OCI-M2 (cell line): ENCODE results near the gene TP53RK.

Experiments
- DNase-seq: peaks from one replicate; lab custom pipeline; 2025; ENCODE audit not compliant: unreplicated experiment; lab: John Stamatoyannopoulos, UW

Gene TP53RK

GRCh38 chr20:46666306-46666705 is 22.9 kb downstream of the TP53RK start:
- DNase-seq, result no peak

DNA sequence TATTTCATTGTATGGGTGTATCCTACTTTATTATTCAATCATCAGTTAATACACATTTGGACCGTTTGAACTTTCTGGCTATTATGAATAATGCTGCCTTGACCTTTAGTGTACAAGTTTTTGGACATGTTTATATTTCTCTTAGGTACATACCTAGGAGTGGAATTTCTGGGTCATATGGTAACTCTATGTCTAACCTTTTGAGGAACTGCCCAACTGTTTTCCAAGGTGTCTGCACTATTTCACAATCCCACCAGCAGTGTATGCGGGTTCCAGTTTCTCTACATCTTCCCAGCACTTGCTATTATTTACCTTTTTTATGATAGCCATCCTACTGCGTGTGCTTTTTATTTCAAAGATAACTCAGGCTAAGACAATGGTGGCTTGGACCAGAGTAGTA is 23.6 kb downstream of the TP53RK start:
- no peak for DNase-seq

GRCh38 chr20:46663531-46663930 is 25.7 kb downstream of the TP53RK start:
- no peak for DNase-seq

- no peak for DNase-seq
These were observed 27.6 kb downstream of the TP53RK start for GRCh38 chr20:46661659-46662058.

GRCh38 chr20:46660487-46660886 is 28.8 kb downstream of the TP53RK start:
- no peak for DNase-seq

- no peak for DNase-seq
These were observed 31.6 kb downstream of the TP53RK start for GRCh38 chr20:46657618-46658017.

GRCh38 chr20:46657137-46657536 is 32.1 kb downstream of the TP53RK start:
- no peak for DNase-seq

DNA sequence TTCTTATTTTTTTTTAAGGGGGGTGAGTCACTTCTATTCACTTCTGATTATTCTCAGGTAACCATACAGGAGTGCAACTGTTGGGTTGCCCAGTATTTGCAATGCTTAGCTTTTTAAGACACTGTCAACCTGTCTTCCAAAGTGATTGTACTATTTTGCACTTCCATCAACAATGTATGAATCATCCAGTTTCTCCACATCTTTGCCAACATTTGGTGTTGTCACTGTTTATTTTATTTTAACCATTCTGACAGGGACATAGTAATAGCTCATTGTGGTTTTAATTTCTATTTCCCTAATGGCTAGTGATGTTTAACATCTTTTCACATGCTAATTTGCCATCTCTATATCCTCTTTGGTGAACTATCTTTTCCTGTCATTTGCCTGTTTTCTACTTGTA is 36.5 kb downstream of the TP53RK start:
- no peak for DNase-seq

GRCh38 chr20:46651091-46651962 is 37.9 kb downstream of the TP53RK start, which contains the start of gene SLC13A3:
Gene SLC13A3, minus strand, starts transcription at chr20:46651459. Its CDS starts 38 bp downstream, at chr20:46651421.
- no peak for DNase-seq

GRCh38 chr20:46650575-46651090 is 38.6 kb downstream of the TP53RK start:
- DNase-seq, result no peak

DNA sequence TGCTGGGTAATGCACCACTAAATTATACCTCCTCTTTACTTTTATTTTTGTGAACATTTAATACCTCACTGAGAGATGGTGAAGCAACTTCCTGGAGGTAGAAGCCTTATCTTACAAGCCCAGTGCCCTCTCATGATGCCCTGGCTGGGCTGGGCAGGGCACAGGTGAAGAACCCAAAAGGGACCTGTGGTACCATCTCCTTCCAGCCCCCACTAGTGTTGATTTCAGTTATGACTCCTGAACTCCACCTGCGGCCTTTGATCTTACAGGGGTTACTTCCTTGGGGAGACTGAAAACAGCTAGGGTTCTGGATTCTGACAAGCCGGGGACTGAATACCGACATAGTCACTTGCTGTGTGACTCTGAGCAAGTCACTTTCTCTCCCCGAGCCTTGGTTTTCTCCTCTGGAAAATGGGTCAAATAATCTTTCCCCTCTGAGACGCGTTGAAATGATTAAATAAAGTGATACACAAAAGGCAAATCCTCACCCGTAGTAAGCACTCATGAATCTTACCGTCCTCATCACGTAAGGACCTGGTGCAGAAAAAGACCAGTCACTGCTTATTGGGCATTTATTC is 39.2 kb downstream of the TP53RK start:
- DNase-seq, result no peak

DNA sequence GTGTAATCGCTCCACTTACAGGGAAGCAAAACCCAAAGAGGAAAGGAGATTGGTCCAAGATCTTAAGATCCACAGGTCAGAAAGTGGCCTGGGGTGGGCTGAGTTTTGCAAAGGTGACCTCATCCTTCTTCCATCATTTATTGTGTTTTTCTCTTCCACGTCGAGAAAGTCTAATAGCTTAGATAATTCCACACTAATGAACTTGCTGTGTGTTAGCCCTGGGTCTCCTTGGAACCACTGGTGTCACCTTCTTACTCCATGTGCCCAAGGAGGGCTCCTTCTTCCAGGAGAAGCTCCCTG is 39.6 kb downstream of the TP53RK start:
- DNase-seq, result no peak

DNA sequence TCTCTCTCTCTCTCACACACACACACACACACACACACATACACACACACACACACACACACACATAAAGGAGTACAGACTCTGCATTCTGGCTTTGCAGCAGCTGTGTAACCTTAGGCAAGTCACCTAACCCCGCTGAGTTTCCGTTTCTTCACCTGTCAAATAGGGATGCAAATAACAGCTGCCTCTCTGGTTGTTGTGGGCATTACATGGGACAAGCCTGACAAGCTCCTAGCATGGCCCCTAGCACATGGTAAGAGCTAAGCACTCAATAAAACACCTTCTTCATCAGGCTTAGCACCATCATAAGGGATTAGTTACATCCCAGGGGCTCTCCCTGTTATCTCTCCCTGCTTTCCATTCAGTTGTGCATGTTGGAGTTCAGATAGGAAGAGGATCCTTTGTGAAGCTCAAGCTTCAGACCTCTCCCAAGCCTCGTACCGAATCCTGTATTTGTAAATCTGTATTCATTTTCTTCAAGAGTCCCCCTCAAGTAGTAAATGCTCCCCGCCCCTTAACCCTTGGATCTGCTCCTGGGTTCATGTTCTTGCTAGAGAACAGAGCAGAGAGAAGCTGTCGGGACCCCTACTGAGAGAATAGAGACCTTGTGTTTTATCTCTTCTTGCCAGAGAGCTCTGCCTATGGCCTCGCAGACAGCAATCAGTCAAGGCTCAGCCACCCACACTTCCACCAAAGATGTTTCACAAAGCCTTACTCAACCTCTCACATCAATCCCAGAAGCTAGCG is 40.2 kb downstream of the TP53RK start:
- peak; percentile 26 for DNase-seq

DNA sequence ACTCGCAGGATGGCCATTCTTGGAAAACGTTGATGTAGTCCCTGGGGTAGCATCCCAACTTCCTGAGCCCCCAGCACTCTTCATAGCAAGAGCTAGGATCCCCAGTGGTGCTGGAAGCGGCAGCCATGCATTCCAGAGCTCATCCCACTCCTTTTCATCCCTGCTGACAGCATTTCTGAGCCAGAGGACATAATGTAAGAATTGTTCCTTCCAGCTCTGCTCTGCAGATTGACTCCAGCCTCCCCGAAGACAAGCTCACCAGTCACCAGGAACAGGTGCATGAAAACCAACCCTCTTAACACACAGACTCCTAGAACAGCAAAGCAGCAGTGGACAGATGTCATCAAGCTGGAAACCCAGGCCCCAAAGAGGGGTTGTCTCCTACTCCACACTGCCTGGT is 41.8 kb downstream of the TP53RK start:
- no peak for DNase-seq

DNA sequence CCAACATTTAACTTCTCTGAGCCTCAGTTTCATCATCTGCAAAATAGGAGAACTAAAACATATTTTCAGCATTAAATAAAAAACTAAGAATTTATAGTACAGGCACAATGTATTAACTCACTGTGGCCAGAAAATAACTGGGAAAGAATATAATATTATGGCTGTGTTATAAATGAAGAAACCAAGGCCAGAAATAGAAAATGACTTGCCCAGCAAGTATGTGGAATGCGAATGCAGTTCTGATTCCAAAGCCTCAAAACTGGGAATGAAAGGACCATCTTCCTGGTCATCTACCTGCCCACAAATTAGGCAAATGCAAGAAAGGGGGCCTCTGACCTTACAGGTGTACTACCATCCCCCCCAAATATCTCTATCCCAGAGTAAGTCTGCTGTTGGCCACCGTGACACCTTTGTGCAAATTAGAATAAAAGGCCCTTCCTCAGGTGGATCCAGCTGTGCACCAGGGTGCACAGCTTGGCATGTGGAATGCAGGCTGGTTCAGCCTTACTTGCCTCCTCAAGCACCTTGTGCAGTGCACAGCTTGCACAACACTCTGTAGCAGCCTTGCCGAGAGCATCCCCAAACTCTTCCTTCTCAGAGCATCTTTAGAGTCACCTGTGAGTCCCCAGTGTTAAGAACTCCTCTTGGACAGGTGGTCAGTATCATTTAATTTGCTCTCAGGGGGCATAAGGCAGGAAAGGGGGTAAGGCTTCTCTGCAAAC is 42.4 kb downstream of the TP53RK start:
- no peak for DNase-seq

- no peak for DNase-seq
These were observed 43.1 kb downstream of the TP53RK start for GRCh38 chr20:46646122-46646521.

GRCh38 chr20:46644733-46645132 is 44.5 kb downstream of the TP53RK start:
- no peak for DNase-seq

- DNase-seq, result no peak
These were observed 45.1 kb downstream of the TP53RK start for GRCh38 chr20:46644160-46644559.

DNA sequence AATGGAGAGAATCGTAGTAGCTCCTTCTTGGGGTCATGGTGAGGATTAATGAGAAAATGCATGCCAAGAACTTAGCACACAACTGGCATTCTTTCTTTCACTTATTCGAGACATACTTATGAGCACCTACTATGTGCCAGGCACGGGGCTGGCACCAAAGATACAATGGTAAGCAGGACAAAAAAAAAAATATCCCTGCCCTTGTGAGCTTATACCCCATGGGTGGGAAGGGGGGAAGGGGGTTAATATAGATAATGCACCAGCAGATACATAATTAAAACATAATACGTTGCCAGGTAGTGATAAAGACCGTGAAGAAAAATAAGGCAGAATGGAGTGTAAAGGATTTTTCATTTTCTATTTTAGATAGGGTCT is 46.3 kb downstream of the TP53RK start:
- DNase-seq, result no peak

DNA sequence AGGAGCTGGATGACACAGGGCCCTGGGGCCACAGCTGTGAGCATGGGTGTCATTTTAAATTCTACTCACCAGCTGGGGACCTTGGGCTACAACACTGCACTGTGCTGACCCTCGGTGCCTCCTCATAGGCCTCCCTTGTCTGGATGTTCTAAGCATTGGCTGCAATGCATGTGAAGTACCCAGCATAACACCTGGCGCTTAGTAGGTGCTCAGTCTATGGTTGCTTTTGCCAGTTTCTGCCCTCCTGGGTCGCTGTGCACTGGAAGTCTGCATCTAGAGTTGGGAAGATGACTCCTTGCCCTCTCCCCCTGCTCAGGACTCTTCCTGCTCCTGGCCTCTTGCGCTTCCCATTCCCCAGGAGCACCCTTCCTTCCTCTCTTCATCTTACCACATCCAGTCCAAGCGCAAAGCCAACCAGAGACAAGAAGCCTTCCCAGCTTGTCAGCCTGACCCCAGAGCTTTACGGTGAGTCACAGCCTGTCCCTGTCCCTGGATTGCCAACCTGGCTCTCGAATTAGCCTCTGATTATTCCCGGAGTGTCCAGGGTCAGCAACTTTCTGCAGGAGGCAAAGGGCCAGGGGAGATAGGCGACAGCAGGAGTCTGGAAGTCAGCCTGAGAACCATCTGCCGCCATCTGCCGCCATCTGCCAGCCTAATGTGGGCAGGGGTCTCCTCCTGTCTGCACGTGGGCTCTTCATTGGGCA is 46.8 kb downstream of the TP53RK start:
- DNase-seq, result no peak

GRCh38 chr20:46641424-46641823 is 47.8 kb downstream of the TP53RK start:
- no peak for DNase-seq
